Caco-2 (cell line): ENCODE results near the gene CLEC2D. TPM values are rescaled to one million over a fixed set of nuclear protein-coding genes. Genes with fewer than 3 reads are reported as not detected.
"Not testable (repeated sequence)": the region's sequence is repeated elsewhere in the genome, so short reads cannot be mapped to it uniquely, and the experiment has no call there.

ENCODE experiments used
- BruUV-seq: library from RNA; stranded (reverse); fragments of 400-500 nt; replicated peaks from 2 replicates; lab custom pipeline; 2021; lab: Mats Ljungman, UMichigan
- CTCF ChIA-PET: fragments of 300-600 bp; sonication (Branson Sonifier 250); formaldehyde crosslinking; loops from one replicate; lab custom pipeline; 2022; ENCODE audit warnings: antibody characterized with exemption; lab: Charles Lee
- POLR2A ChIA-PET: fragments of 300-600 bp; sonication (Branson Sonifier 250); formaldehyde crosslinking; loops from one replicate; lab custom pipeline; 2022; ENCODE audit warnings: antibody characterized with exemption; lab: Charles Lee
- DNase-seq, 2 experiments: peaks; one replicate each; pipeline versions ENCODE4 v3.0.0 to v3.0.0-alpha.2; 2020 to 2022
- H3K27me3 ChIP-seq: replicated peaks from 2 replicates; pipeline ENCODE4 v1.6.0; 2011; ENCODE audit warnings: low read length; ENCODE audit not compliant: control insufficient read depth, insufficient read depth
- H3K36me3 ChIP-seq: 2 replicates; pipeline ENCODE4 v1.5.1; 2011; ENCODE audit warnings: low read length; ENCODE audit not compliant: control insufficient read depth, insufficient read depth
- H3K4me1 ChIP-seq: fragments of 250-450 bp; sonication (Bioruptor Pico); 2 replicates; pipeline ENCODE4 v1.5.1; 2020; ENCODE audit warnings: mild to moderate bottlenecking
- H3K4me3 ChIP-seq: 2 replicates; pipeline ENCODE4 v1.5.1; 2011; ENCODE audit warnings: low read depth, mild to moderate bottlenecking, control low read depth, low read length
- H3K9me3 ChIP-seq: fragments of 250-450 bp; sonication (Bioruptor Pico); 2 replicates; pipeline ENCODE4 v1.5.1; 2020; ENCODE audit warnings: mild to moderate bottlenecking, moderate library complexity
- H3K27ac Mint-ChIP-seq: one replicate; pipeline ENCODE4 v1.8.0; 2022; ENCODE audit warnings: mixed read lengths; ENCODE audit not compliant: unreplicated experiment
- H3K27me3 Mint-ChIP-seq: one replicate; pipeline ENCODE4 v1.8.0; 2022; ENCODE audit warnings: mixed read lengths; ENCODE audit not compliant: insufficient read depth, unreplicated experiment
- H3K36me3 Mint-ChIP-seq: one replicate; pipeline ENCODE4 v1.8.0; 2022; ENCODE audit warnings: mild to moderate bottlenecking, mixed read lengths; ENCODE audit not compliant: insufficient read depth, unreplicated experiment
- H3K4me1 Mint-ChIP-seq: one replicate; pipeline ENCODE4 v1.8.0; 2022; ENCODE audit warnings: low read depth, mixed read lengths; ENCODE audit not compliant: unreplicated experiment
- H3K4me3 Mint-ChIP-seq: one replicate; pipeline ENCODE4 v1.8.0; 2022; ENCODE audit warnings: mild to moderate bottlenecking, moderate library complexity, mixed read lengths; ENCODE audit not compliant: unreplicated experiment
- H3K9me3 Mint-ChIP-seq: one replicate; pipeline ENCODE4 v1.8.0; 2022; ENCODE audit warnings: mixed read lengths; ENCODE audit not compliant: unreplicated experiment
- intact Hi-C: fragments of 100-400 bp; cut with micrococcal nuclease; formaldehyde crosslinking; loops from one replicate; pipeline ENCODE4 v1.10.0; 2022; ENCODE audit not compliant: unreplicated experiment
- total RNA-seq: library from RNA; stranded (reverse); gene quantifications from 2 replicates; pipeline ENCODE4 v1.2.3, GENCODE V29; 2022
- TF ChIP-seq, protein P1 (sequence below), 2 experiments: fragments of 200-600 bp in 1 of 2; IDR thresholded peaks; 1 replicate in 1 of 2; 2 replicates in 1 of 2; pipeline versions ENCODE4 v1.5.1 to v1.8.0; 2011 to 2022; ENCODE audit warnings: antibody characterized with exemption in 1 of 2, control low read depth in 1 of 2, inconsistent platforms in 1 of 2, low read depth in 1 of 2, low read length in 1 of 2, mild to moderate bottlenecking in 1 of 2, moderate library complexity in 1 of 2; ENCODE audit not compliant: insufficient read depth in 1 of 2, severe bottlenecking in 1 of 2, unreplicated experiment in 1 of 2

The CLEC2D gene
- total RNA-seq, 1 experiment from 2014 or later, result 6.6 TPM

DNA sequence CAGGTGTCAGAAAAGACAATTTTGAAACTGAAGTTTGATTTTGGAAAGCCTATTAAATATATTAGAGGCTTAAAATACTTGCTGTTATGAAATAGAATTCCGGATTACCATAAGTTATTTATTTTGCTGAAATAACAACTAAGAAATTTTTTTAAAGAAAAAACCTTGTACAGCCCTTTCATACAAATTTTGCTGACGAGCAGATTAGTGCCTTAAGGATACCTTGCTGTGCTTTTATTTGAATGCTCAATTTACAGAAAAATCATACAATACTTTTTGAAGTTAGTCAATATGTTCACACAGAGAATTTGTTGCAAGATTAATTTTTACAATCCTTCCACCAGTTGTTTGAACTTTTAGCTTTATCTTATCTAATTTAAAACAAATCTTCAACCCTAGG lies 29.5 kb upstream of the CLEC2D start:
- Mint-ChIP-seq H3K9me3 (peaks cover 25% of the 10 kb centered on the region), H3K27ac (no peak overlapping the region), H3K4me3 (no peak overlapping the region), H3K4me1 (peaks cover 19% of the 10 kb centered on the region), H3K27me3 (no peaks in the 10 kb centered on the region), H3K36me3 (peaks cover 5% of the 10 kb centered on the region)
- TF ChIP-seq, protein P1, sequence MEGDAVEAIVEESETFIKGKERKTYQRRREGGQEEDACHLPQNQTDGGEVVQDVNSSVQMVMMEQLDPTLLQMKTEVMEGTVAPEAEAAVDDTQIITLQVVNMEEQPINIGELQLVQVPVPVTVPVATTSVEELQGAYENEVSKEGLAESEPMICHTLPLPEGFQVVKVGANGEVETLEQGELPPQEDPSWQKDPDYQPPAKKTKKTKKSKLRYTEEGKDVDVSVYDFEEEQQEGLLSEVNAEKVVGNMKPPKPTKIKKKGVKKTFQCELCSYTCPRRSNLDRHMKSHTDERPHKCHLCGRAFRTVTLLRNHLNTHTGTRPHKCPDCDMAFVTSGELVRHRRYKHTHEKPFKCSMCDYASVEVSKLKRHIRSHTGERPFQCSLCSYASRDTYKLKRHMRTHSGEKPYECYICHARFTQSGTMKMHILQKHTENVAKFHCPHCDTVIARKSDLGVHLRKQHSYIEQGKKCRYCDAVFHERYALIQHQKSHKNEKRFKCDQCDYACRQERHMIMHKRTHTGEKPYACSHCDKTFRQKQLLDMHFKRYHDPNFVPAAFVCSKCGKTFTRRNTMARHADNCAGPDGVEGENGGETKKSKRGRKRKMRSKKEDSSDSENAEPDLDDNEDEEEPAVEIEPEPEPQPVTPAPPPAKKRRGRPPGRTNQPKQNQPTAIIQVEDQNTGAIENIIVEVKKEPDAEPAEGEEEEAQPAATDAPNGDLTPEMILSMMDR (IDR thresholded peaks at IDR 0.05; ENCODE audit: insufficient read depth in 1 of 2, low read depth in 1 of 2, low read length in 1 of 2, severe bottlenecking in 1 of 2, unreplicated experiment in 1 of 2), result no peak
- intact Hi-C loops, result no loop called here
- ChIA-PET POLR2A (no interaction called here), CTCF (no interaction called here)
- H3K9me3 ChIP-seq, result 0 out of 2 replicates have a peak, but pooled peaks cover 8% of the 10 kb centered on the region
- H3K27me3 ChIP-seq, result no peaks in the 10 kb centered on the region
- no TSS peak for BruUV-seq
- H3K36me3 ChIP-seq, result no peaks in the 10 kb centered on the region
- DNase-seq, result no peak
- peaks cover 37% of the 10 kb centered on the region for H3K4me1 ChIP-seq
- H3K4me3 ChIP-seq, result no peak overlapping the region

DNA sequence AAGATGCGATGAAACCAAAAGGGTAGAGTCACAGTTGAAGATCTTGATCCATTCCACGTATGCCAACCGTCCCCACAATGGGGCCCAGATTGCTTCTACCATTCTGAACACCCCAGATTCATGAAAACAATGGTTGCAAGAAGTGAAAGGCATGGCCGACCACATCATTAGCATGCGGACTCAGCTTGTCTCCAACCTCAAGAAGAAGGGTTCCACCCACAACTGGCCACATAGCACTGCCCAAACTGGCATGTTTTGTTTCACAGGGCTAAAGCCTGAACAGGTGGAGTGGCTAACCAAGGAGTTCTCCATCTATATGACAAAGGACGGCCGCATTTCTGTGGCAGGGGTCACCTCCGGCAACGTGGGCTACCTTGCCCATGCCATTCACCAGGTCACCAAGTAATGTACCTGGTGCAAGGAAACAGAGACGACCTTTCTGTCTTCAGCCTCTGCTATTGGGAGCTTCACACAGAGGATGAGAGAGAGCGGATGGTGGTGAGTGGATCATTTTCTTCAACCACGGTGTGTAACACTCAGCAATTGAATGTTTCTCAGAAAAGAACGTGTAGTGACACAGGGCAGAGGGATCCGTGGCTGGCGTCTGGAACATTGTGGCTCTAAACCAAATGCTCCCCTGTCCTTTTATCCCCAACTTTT lies 26.8 kb upstream of the CLEC2D start:
- no peak overlapping the region for H3K4me3 ChIP-seq
- H3K36me3 ChIP-seq, result no peaks in the 10 kb centered on the region
- intact Hi-C loops, result no loop called here
- H3K9me3 ChIP-seq, result 0 out of 2 replicates have a peak, but pooled peaks cover 8% of the 10 kb centered on the region
- Mint-ChIP-seq H3K27ac (no peak overlapping the region), H3K9me3 (peaks cover 32% of the 10 kb centered on the region), H3K4me3 (no peak overlapping the region), H3K27me3 (no peaks in the 10 kb centered on the region), H3K4me1 (peaks cover 17% of the 10 kb centered on the region), H3K36me3 (peaks cover 5% of the 10 kb centered on the region)
- TF ChIP-seq, protein P1 (IDR thresholded peaks at IDR 0.05; ENCODE audit: insufficient read depth in 1 of 2, low read depth in 1 of 2, low read length in 1 of 2, severe bottlenecking in 1 of 2, unreplicated experiment in 1 of 2), result no peak
- no peak for DNase-seq
- BruUV-seq, result no TSS peak
- POLR2A ChIA-PET, result no interaction called here
- H3K4me1 ChIP-seq, result peaks cover 39% of the 10 kb centered on the region
- H3K27me3 ChIP-seq, result no peaks in the 10 kb centered on the region
- CTCF ChIA-PET, result no interaction called here

DNA sequence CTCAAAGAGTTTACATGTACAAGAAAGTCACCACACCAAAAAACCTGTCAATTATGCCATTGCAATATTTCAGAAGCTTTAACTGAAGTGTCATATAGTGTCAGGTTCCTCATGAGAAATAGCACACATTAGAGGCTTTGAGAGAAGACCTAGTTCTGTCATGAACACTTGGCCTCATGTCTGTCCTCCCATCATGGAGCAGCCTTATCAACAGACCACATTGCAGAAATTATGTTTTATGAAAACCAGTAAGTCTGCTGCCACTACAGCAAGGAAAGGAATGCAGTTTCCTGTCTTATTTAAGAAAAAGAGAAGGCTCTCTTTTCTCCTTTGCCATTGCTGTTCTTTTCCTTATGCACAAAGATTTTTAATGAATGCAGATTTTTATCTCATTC lies 26.2 kb upstream of the CLEC2D start:
- Mint-ChIP-seq H3K4me1 (peaks cover 14% of the 10 kb centered on the region), H3K36me3 (peaks cover 7% of the 10 kb centered on the region), H3K4me3 (no peak overlapping the region), H3K27ac (no peak overlapping the region), H3K9me3 (peaks cover 32% of the 10 kb centered on the region), H3K27me3 (no peaks in the 10 kb centered on the region)
- Histone ChIP-seq H3K4me3 (no peak overlapping the region), H3K4me1 (peaks cover 34% of the 10 kb centered on the region), H3K27me3 (no peaks in the 10 kb centered on the region), H3K9me3 (0 out of 2 replicates have a peak, but pooled peaks cover 8% of the 10 kb centered on the region), H3K36me3 (no peaks in the 10 kb centered on the region)
- intact Hi-C loops, result no loop called here
- ChIA-PET CTCF (no interaction called here), POLR2A (no interaction called here)
- no TSS peak for BruUV-seq
- TF ChIP-seq, protein P1 (IDR thresholded peaks at IDR 0.05; ENCODE audit: insufficient read depth in 1 of 2, low read depth in 1 of 2, low read length in 1 of 2, severe bottlenecking in 1 of 2, unreplicated experiment in 1 of 2), result no peak
- no peak for DNase-seq

DNA sequence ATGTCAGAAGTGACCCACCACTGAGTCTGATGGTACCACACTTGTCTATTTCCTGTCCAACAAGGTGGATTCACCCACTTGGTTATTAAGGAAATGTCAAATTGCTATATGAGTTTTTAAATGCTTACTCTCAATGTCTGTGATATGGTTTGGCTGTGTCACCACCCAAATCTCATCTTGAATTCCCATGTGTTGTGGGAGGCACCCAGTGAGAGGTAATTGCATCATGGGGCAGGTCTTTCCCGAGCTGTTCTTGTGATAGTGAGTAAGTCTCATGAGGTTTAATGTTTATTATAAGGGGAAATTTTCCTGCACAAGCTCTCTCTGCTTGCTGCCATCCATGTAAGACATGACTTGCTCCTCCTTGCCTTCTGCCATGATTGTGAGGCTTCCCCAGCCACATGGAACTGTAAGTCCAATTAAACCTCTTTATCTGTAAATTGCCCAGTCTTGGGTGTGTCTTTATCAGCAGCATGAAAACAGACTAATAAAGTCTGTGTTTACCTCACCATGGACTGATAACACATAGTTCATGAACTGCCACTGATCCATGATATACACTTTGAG lies 24.4 kb upstream of the CLEC2D start:
- H3K27me3 Mint-ChIP-seq, BruUV-seq, H3K4me3 Mint-ChIP-seq, POLR2A ChIA-PET, H3K9me3 ChIP-seq, H3K36me3 ChIP-seq, H3K4me3 ChIP-seq, DNase-seq, H3K27ac Mint-ChIP-seq, H3K27me3 ChIP-seq, intact Hi-C loops, H3K36me3 Mint-ChIP-seq, CTCF ChIA-PET: not testable (repeated sequence)
- H3K9me3 Mint-ChIP-seq, result peaks cover 32% of the 10 kb centered on the region
- peaks cover 24% of the 10 kb centered on the region for H3K4me1 Mint-ChIP-seq
- peaks cover 29% of the 10 kb centered on the region for H3K4me1 ChIP-seq
